Esophagus (tissue), 2 donors: ENCODE measurements around the gene KLRC4. TPM values are rescaled to one million over a fixed set of nuclear protein-coding genes. Genes with fewer than 3 reads are reported as not detected.
"Not testable (repeated sequence)": the region's sequence is repeated elsewhere in the genome, so short reads cannot be mapped to it uniquely, and the experiment has no call there.

Experiments used
- H3K27ac ChIP-seq, 2 donors: one replicate each; pipeline ENCODE4 v1.5.1; 2013; ENCODE audit warnings: low read depth in 2 of 2, mild to moderate bottlenecking in 2 of 2, inconsistent platforms in 1 of 2, low read length in 1 of 2, moderate library complexity in 1 of 2
- H3K27me3 ChIP-seq, 2 donors: one replicate each; pipeline ENCODE4 v1.6.1; 2013; ENCODE audit warnings: low read length in 2 of 2, control low read depth in 1 of 2, mild to moderate bottlenecking in 1 of 2; ENCODE audit not compliant: insufficient read depth in 2 of 2, control insufficient read depth in 1 of 2
- H3K36me3 ChIP-seq, 2 donors: one replicate each; pipeline ENCODE4 v1.6.1; 2013; ENCODE audit warnings: low read length in 1 of 2; ENCODE audit not compliant: control insufficient read depth in 2 of 2, insufficient read depth in 2 of 2
- H3K4me1 ChIP-seq, 2 donors: one replicate each; pipeline ENCODE4 v1.6.1; 2013; ENCODE audit warnings: low read length in 1 of 2; ENCODE audit not compliant: control insufficient read depth in 2 of 2, insufficient read depth in 2 of 2
- H3K4me3 ChIP-seq, 2 donors: one replicate each; pipeline ENCODE4 v1.5.1; 2013; ENCODE audit warnings: low read length in 2 of 2, mild to moderate bottlenecking in 2 of 2, low read depth in 1 of 2, moderate library complexity in 1 of 2
- H3K9me3 ChIP-seq, 2 donors: one replicate each; pipeline ENCODE4 v1.6.1; 2013; ENCODE audit warnings: mild to moderate bottlenecking in 2 of 2, low read depth in 1 of 2, low read length in 1 of 2, moderate library complexity in 1 of 2; ENCODE audit not compliant: control insufficient read depth in 2 of 2, insufficient read depth in 1 of 2
- WGBS, 2 donors: extraction: QIAGEN DNeasy Blood & Tissue Kit; methylation state at CpG; one replicate each; pipeline ENCODE4 v1.1.7; 2013; 5-methylcytosine and 5-hydroxymethylcytosine counted together
- polyA plus RNA-seq, 2 donors: library from polyadenylated mRNA; stranded (reverse); fragments of 200-250 nt; gene quantifications; one replicate each; pipeline ENCODE4 v1.2.3, GENCODE V29; 2013
- donor health status: healthy with polysubstance abuse.
- donor health status: Bipolar disorder and iron deficiency.

KLRC4 gene
- polyA plus RNA-seq, 2 donors, result 0.04 TPM; not detected in 1

GRCh38 chr12:10389904-10390303 is 19.7 kb downstream of the KLRC4 start, which contains the start of gene KLRK1:
Gene KLRK1, minus strand, starts transcription at chr12:10390041. Its CDS starts 1,231 bp downstream, at chr12:10388810.
- no peaks in the 10 kb centered on the region for H3K4me1 ChIP-seq
- no peaks in the 10 kb centered on the region for H3K9me3 ChIP-seq
- H3K27me3 ChIP-seq, result no peaks in the 10 kb centered on the region
- H3K27ac ChIP-seq, result no peak within 1 kb of the TSS
- 78 to 82% methylated on average over 1 of the region's 1 CpG for WGBS, 2 donors
- H3K36me3 ChIP-seq, result no peaks in the 10 kb centered on the region
- no peak within 1 kb of the TSS for H3K4me3 ChIP-seq

- Histone ChIP-seq H3K27me3 (no peaks in the 10 kb centered on the region), H3K36me3 (no peaks in the 10 kb centered on the region), H3K4me1 (no peaks in the 10 kb centered on the region), H3K4me3 (no peak overlapping the region), H3K9me3 (no peaks in the 10 kb centered on the region), H3K27ac (no peak overlapping the region)
- 68 to 69% methylated on average over 9 of the region's 9 CpGs for WGBS, 2 donors
Observed at GRCh38 chr12:10388624-10389413, 20.7 kb downstream of the KLRC4 start.

- not testable (repeated sequence) for H3K4me1 ChIP-seq, H3K36me3 ChIP-seq, H3K4me3 ChIP-seq, H3K27ac ChIP-seq, H3K27me3 ChIP-seq, H3K9me3 ChIP-seq
- 89 to 90% methylated on average over 6 of the region's 6 CpGs for WGBS, 2 donors
Observed at GRCh38 chr12:10387498-10387897, 22.1 kb downstream of the KLRC4 start.

- 67 to 69% methylated on average over 1 of the region's 1 CpG for WGBS, 2 donors
- H3K4me3 ChIP-seq, result no peak overlapping the region
- H3K9me3 ChIP-seq, result no peaks in the 10 kb centered on the region
- no peaks in the 10 kb centered on the region for H3K36me3 ChIP-seq
- H3K27me3 ChIP-seq, result no peaks in the 10 kb centered on the region
- H3K4me1 ChIP-seq, result no peaks in the 10 kb centered on the region
- no peak overlapping the region for H3K27ac ChIP-seq
Observed at GRCh38 chr12:10386857-10387256, 22.7 kb downstream of the KLRC4 start.

- Histone ChIP-seq H3K27ac (no peak overlapping the region), H3K4me3 (no peak overlapping the region), H3K27me3 (no peaks in the 10 kb centered on the region), H3K9me3 (no peaks in the 10 kb centered on the region), H3K36me3 (no peaks in the 10 kb centered on the region), H3K4me1 (no peaks in the 10 kb centered on the region)
- 20 to 30% methylated on average over 2 of the region's 2 CpGs for WGBS, 2 donors
Observed at GRCh38 chr12:10385166-10385613, 24.4 kb downstream of the KLRC4 start.

- H3K36me3 ChIP-seq, result no peaks in the 10 kb centered on the region
- H3K9me3 ChIP-seq, result no peaks in the 10 kb centered on the region
- 88 to 90% methylated on average over 3 of the region's 3 CpGs for WGBS, 2 donors
- H3K27ac ChIP-seq, result no peak overlapping the region
- no peaks in the 10 kb centered on the region for H3K4me1 ChIP-seq
- H3K27me3 ChIP-seq, result no peaks in the 10 kb centered on the region
- H3K4me3 ChIP-seq, result no peak overlapping the region
Observed at GRCh38 chr12:10384191-10384590, 25.4 kb downstream of the KLRC4 start.

- Histone ChIP-seq H3K4me3 (no peak overlapping the region), H3K27ac (no peak overlapping the region), H3K9me3 (no peaks in the 10 kb centered on the region), H3K27me3 (no peaks in the 10 kb centered on the region), H3K4me1 (no peaks in the 10 kb centered on the region), H3K36me3 (no peaks in the 10 kb centered on the region)
- 81 to 91% methylated on average over 4 of the region's 4 CpGs for WGBS, 2 donors
Observed at GRCh38 chr12:10381928-10382628, 27.5 kb downstream of the KLRC4 start.

- H3K4me1 ChIP-seq, H3K27me3 ChIP-seq, H3K27ac ChIP-seq, H3K4me3 ChIP-seq, H3K9me3 ChIP-seq, H3K36me3 ChIP-seq: not testable (repeated sequence)
- 42 to 49% methylated on average over 2 of the region's 2 CpGs for WGBS, 2 donors
Observed at GRCh38 chr12:10378737-10379136, 30.8 kb downstream of the KLRC4 start.

GRCh38 chr12:10374624-10375018 is 34.9 kb downstream of the KLRC4 start:
- Histone ChIP-seq H3K9me3 (no peaks in the 10 kb centered on the region), H3K36me3 (no peaks in the 10 kb centered on the region), H3K4me1 (peaks cover 4% of the 10 kb centered on the region in 2 donors), H3K27ac (no peak overlapping the region), H3K4me3 (no peak overlapping the region), H3K27me3 (no peaks in the 10 kb centered on the region)
- 85 to 88% methylated on average over 3 of the region's 3 CpGs for WGBS, 2 donors
